Measurements from ENCODE around the gene PCED1A.

The PCED1A gene

GRCh38 chr20:2798095-2798805 is 42.2 kb downstream of the PCED1A start:
- Histone ChIP-seq H3K4me3 (replicated peaks; ENCODE audit: insufficient read depth, low read length) (no peak overlapping the region), H3K27me3 (ENCODE audit: insufficient read depth, poor library complexity, severe bottlenecking) (peaks cover 18% of the 10 kb centered on the region), H3K27ac (replicated peaks) (no peak overlapping the region)
- no peak for DNase-seq (ENCODE audit: low read depth in 1 of 2, low spot score in 1 of 2)
- TF ChIP-seq, protein P1, sequence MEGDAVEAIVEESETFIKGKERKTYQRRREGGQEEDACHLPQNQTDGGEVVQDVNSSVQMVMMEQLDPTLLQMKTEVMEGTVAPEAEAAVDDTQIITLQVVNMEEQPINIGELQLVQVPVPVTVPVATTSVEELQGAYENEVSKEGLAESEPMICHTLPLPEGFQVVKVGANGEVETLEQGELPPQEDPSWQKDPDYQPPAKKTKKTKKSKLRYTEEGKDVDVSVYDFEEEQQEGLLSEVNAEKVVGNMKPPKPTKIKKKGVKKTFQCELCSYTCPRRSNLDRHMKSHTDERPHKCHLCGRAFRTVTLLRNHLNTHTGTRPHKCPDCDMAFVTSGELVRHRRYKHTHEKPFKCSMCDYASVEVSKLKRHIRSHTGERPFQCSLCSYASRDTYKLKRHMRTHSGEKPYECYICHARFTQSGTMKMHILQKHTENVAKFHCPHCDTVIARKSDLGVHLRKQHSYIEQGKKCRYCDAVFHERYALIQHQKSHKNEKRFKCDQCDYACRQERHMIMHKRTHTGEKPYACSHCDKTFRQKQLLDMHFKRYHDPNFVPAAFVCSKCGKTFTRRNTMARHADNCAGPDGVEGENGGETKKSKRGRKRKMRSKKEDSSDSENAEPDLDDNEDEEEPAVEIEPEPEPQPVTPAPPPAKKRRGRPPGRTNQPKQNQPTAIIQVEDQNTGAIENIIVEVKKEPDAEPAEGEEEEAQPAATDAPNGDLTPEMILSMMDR (IDR thresholded peaks at IDR 0.05; ENCODE audit: insufficient read depth, low read length) = no peak
- no peak for TF ChIP-seq GABPA (IDR thresholded peaks at IDR 0.05; ENCODE audit: low read depth)
- TF ChIP-seq, protein P2, sequence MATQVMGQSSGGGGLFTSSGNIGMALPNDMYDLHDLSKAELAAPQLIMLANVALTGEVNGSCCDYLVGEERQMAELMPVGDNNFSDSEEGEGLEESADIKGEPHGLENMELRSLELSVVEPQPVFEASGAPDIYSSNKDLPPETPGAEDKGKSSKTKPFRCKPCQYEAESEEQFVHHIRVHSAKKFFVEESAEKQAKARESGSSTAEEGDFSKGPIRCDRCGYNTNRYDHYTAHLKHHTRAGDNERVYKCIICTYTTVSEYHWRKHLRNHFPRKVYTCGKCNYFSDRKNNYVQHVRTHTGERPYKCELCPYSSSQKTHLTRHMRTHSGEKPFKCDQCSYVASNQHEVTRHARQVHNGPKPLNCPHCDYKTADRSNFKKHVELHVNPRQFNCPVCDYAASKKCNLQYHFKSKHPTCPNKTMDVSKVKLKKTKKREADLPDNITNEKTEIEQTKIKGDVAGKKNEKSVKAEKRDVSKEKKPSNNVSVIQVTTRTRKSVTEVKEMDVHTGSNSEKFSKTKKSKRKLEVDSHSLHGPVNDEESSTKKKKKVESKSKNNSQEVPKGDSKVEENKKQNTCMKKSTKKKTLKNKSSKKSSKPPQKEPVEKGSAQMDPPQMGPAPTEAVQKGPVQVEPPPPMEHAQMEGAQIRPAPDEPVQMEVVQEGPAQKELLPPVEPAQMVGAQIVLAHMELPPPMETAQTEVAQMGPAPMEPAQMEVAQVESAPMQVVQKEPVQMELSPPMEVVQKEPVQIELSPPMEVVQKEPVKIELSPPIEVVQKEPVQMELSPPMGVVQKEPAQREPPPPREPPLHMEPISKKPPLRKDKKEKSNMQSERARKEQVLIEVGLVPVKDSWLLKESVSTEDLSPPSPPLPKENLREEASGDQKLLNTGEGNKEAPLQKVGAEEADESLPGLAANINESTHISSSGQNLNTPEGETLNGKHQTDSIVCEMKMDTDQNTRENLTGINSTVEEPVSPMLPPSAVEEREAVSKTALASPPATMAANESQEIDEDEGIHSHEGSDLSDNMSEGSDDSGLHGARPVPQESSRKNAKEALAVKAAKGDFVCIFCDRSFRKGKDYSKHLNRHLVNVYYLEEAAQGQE (IDR thresholded peaks at IDR 0.05; ENCODE audit: insufficient replicate concordance, low read depth) = no peak
- TF ChIP-seq POLR2AphosphoS5 (IDR thresholded peaks at IDR 0.05; ENCODE audit: low read depth) = no peak
- no peak for TF ChIP-seq SPI1 (IDR thresholded peaks at IDR 0.05; ENCODE audit: borderline replicate concordance, low read depth)

DNA sequence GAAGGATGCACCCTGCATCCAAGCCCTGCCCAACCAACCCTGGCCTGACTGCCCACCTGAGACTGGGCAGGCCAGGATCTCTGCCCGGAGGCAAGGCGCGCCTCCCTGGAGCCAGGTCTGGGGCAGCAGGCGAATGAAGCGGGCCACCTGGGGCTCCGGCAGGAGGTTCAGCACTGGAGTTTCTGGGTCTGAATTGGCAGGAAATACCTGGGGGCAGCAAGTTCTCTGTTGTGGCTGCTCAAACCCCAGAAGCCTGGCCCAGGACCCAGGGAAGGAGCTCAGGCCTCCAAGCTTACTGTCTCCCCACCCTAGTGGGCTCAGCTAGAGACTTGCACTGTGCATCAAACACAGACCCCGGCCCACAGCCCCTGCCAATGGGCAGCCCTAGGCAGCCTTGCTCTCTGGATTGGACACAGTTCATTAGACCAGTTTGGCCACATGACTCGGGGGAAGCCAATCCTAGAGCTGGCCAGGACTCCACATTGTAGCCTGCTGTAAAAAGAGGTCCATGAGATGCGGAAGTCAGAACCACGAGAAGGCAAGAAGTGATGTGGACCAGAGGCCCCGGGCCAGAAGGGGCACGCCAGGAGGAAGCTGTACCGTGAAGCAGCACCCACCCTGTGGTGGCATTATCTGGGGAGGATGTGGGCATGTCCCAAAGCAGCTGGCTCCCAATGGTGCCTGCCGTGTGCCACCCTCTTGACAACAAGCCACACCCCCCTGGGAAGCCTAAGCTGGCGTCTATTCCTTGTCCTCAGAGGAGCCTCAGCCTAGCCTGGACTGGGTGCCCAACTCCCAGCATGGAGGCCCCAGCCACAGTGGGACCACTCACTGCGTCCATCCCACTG is 43.1 kb downstream of the PCED1A start:
- no peak for TF ChIP-seq GABPA (IDR thresholded peaks at IDR 0.05; ENCODE audit: low read depth)
- TF ChIP-seq, protein P2 (IDR thresholded peaks at IDR 0.05; ENCODE audit: insufficient replicate concordance, low read depth) = no peak
- no peak for TF ChIP-seq POLR2AphosphoS5 (IDR thresholded peaks at IDR 0.05; ENCODE audit: low read depth)
- no peak for TF ChIP-seq SPI1 (IDR thresholded peaks at IDR 0.05; ENCODE audit: borderline replicate concordance, low read depth)
- TF ChIP-seq, protein P1 (IDR thresholded peaks at IDR 0.05; ENCODE audit: insufficient read depth, low read length) = no peak
- H3K27ac ChIP-seq (replicated peaks) = no peak overlapping the region
- H3K27me3 ChIP-seq (ENCODE audit: insufficient read depth, poor library complexity, severe bottlenecking) = peaks cover 18% of the 10 kb centered on the region
- no peak for DNase-seq (ENCODE audit: low read depth in 1 of 2, low spot score in 1 of 2)
- no peak overlapping the region for H3K4me3 ChIP-seq (replicated peaks; ENCODE audit: insufficient read depth, low read length)

GRCh38 chr20:2796011-2796660 is 44.3 kb downstream of the PCED1A start:
- no peak overlapping the region for H3K27ac ChIP-seq (replicated peaks)
- TF ChIP-seq, protein P1 (IDR thresholded peaks at IDR 0.05; ENCODE audit: insufficient read depth, low read length) = no peak
- TF ChIP-seq POLR2AphosphoS5 (IDR thresholded peaks at IDR 0.05; ENCODE audit: low read depth) (no peak), GABPA (IDR thresholded peaks at IDR 0.05; ENCODE audit: low read depth) (no peak), SPI1 (IDR thresholded peaks at IDR 0.05; ENCODE audit: borderline replicate concordance, low read depth) (no peak)
- TF ChIP-seq, protein P2 (IDR thresholded peaks at IDR 0.05; ENCODE audit: insufficient replicate concordance, low read depth) = no peak
- no peak for DNase-seq (ENCODE audit: low read depth in 1 of 2, low spot score in 1 of 2)
- H3K27me3 ChIP-seq (ENCODE audit: insufficient read depth, poor library complexity, severe bottlenecking) = peaks cover 23% of the 10 kb centered on the region
- H3K4me3 ChIP-seq (replicated peaks; ENCODE audit: insufficient read depth, low read length) = no peak overlapping the region
